COLO668 (cell line): Measurements from ENCODE around the gene SLC3A2.
"Not testable (repeated sequence)": the region's sequence is repeated elsewhere in the genome, so short reads cannot be mapped to it uniquely, and the experiment has no call there.

ENCODE experiments used
- DNase-seq: peaks from one replicate; lab custom pipeline; 2025; ENCODE audit not compliant: unreplicated experiment; lab: John Stamatoyannopoulos, UW

The SLC3A2 gene

GRCh38 chr11:62852523-62853188, 28.0 kb upstream of the SLC3A2 start:
- no peak for DNase-seq

GRCh38 chr11:62853279-62853965, 27.3 kb upstream of the SLC3A2 start:
- no peak for DNase-seq

- no peak for DNase-seq
Measured at GRCh38 chr11:62854013-62854824, 26.5 kb upstream of the SLC3A2 start.

GRCh38 chr11:62854825-62855570, 25.7 kb upstream of the SLC3A2 start:
- no peak for DNase-seq

- DNase-seq: peak; percentile 97
Measured at GRCh38 chr11:62855571-62856332, 24.9 kb upstream of the SLC3A2 start.

- no peak for DNase-seq
Measured at GRCh38 chr11:62856333-62856895, 24.3 kb upstream of the SLC3A2 start.

GRCh38 chr11:62857541-62857982, 23.1 kb upstream of the SLC3A2 start:
- DNase-seq: no peak

- DNase-seq: no peak
Measured at GRCh38 chr11:62858201-62858600, 22.5 kb upstream of the SLC3A2 start.

- not testable (repeated sequence) for DNase-seq
Measured at GRCh38 chr11:62859281-62859703, 21.4 kb upstream of the SLC3A2 start.

- no peak for DNase-seq
Measured at GRCh38 chr11:62860835-62861563, 19.7 kb upstream of the SLC3A2 start.

GRCh38 chr11:62861564-62862192, 19.0 kb upstream of the SLC3A2 start:
- not testable (repeated sequence) for DNase-seq

GRCh38 chr11:62863687-62864335, 16.9 kb upstream of the SLC3A2 start:
- no peak for DNase-seq

- no peak for DNase-seq
Measured at GRCh38 chr11:62865635-62866034, 15.1 kb upstream of the SLC3A2 start.

GRCh38 chr11:62874851-62875250, 5.8 kb upstream of the SLC3A2 start:
- DNase-seq: no peak

- no peak for DNase-seq
Measured at GRCh38 chr11:62875698-62876478, 4.8 kb upstream of the SLC3A2 start.

GRCh38 chr11:62876712-62877111, 4.0 kb upstream of the SLC3A2 start:
- no peak for DNase-seq

- DNase-seq: no peak
Measured at GRCh38 chr11:62879235-62879978, 1.3 kb upstream of the SLC3A2 start.
